ENCODE results near the gene DBNDD2. TPM values are rescaled to one million over a fixed set of nuclear protein-coding genes. Genes with fewer than 3 reads are reported as not detected.

DBNDD2 gene
- total and polyA plus RNA-seq, 2 experiments from 2014 or later: 62.9 to 89.3 TPM

GRCh38 chr20:45459606-45460005, 51.5 kb downstream of the DBNDD2 start:
- Histone ChIP-seq H3K27me3 (peaks cover 3% of the 10 kb centered on the region), H3K27ac (no peak overlapping the region), H3K9me3 (ENCODE audit: low read depth) (no peaks in the 10 kb centered on the region), H3K4me1 (ENCODE audit: low read depth) (no peaks in the 10 kb centered on the region), H3K4me3 (no peak overlapping the region), H3K36me3 (no peaks in the 10 kb centered on the region)
- DNase-seq (ENCODE audit: low read depth in 1 of 2, low spot score in 1 of 2): no peak
- TF ChIP-seq CTCF (IDR thresholded peaks at IDR 0.05; ENCODE audit: low read depth, low read length): peak; percentile 20

Other genes with a start within 250 kb of the DBNDD2 start
- gene PI3, start 233.4 kb upstream of the DBNDD2 start, total RNA-seq: not detected in 2 replicates
- not detected in 2 replicates for gene PI3, start 233.4 kb upstream of the DBNDD2 start, polyA plus RNA-seq
- not detected in 2 replicates for gene SEMG1, start 201.3 kb upstream of the DBNDD2 start, total RNA-seq
- gene SEMG1, start 201.3 kb upstream of the DBNDD2 start, polyA plus RNA-seq: not detected in 2 replicates
- gene SEMG2, start 186.9 kb upstream of the DBNDD2 start, total RNA-seq: not detected in 2 replicates
- not detected in 2 replicates for gene SEMG2, start 186.9 kb upstream of the DBNDD2 start, polyA plus RNA-seq
- not detected in 2 replicates for gene SLPI, start 153.7 kb upstream of the DBNDD2 start, total RNA-seq
- 6.0 TPM in 1 of 2 replicates, not detected in the other for gene SLPI, start 153.7 kb upstream of the DBNDD2 start, polyA plus RNA-seq
- not detected in 2 replicates for gene RBPJL, start 101.4 kb upstream of the DBNDD2 start, total RNA-seq
- gene RBPJL, start 101.4 kb upstream of the DBNDD2 start, polyA plus RNA-seq: not detected in 2 replicates
- gene MATN4, start 100.0 kb upstream of the DBNDD2 start, total RNA-seq: not detected in 2 replicates
- not detected in 2 replicates for gene MATN4, start 100.0 kb upstream of the DBNDD2 start, polyA plus RNA-seq
- gene SDC4, start 59.9 kb upstream of the DBNDD2 start, total RNA-seq: 36.0 and 55.7 TPM in 2 replicates
- 35.4 and 74.4 TPM in 2 replicates for gene SDC4, start 59.9 kb upstream of the DBNDD2 start, polyA plus RNA-seq
- gene SYS1, start 45.1 kb upstream of the DBNDD2 start, total RNA-seq: 24.5 and 28.0 TPM in 2 replicates
- 16.9 and 20.0 TPM in 2 replicates for gene SYS1, start 45.1 kb upstream of the DBNDD2 start, polyA plus RNA-seq
- 0.32 and 0.39 TPM in 2 replicates for gene TP53TG5, start 30.0 kb upstream of the DBNDD2 start, total RNA-seq
- 3.5 and 3.8 TPM in 2 replicates for gene TP53TG5, start 30.0 kb upstream of the DBNDD2 start, polyA plus RNA-seq
- 84.6 and 87.4 TPM in 2 replicates for gene PIGT, start 7.9 kb downstream of the DBNDD2 start, total RNA-seq
- 150 and 156 TPM in 2 replicates for gene PIGT, start 7.9 kb downstream of the DBNDD2 start, polyA plus RNA-seq
- gene WFDC2, start 61.5 kb downstream of the DBNDD2 start, total RNA-seq: 0.95 and 3.0 TPM in 2 replicates
- 7.5 and 8.5 TPM in 2 replicates for gene WFDC2, start 61.5 kb downstream of the DBNDD2 start, polyA plus RNA-seq
- not detected in 2 replicates for gene SPINT3, start 107.3 kb downstream of the DBNDD2 start, total RNA-seq
- gene SPINT3, start 107.3 kb downstream of the DBNDD2 start, polyA plus RNA-seq: not detected in 2 replicates
- not detected in 2 replicates for gene WFDC6, start 131.2 kb downstream of the DBNDD2 start, total RNA-seq
- gene WFDC6, start 131.2 kb downstream of the DBNDD2 start, polyA plus RNA-seq: not detected in 2 replicates
- gene EPPIN, start 139.1 kb downstream of the DBNDD2 start, total RNA-seq: not detected in 2 replicates
- not detected in 2 replicates for gene EPPIN, start 139.1 kb downstream of the DBNDD2 start, polyA plus RNA-seq
- not detected in 2 replicates for gene WFDC8, start 171.0 kb downstream of the DBNDD2 start, total RNA-seq
- not detected in 2 replicates for gene WFDC8, start 171.0 kb downstream of the DBNDD2 start, polyA plus RNA-seq
- not detected in 2 replicates for gene WFDC10A, start 221.4 kb downstream of the DBNDD2 start, total RNA-seq
- gene WFDC10A, start 221.4 kb downstream of the DBNDD2 start, polyA plus RNA-seq: not detected in 2 replicates
- gene WFDC9, start 223.0 kb downstream of the DBNDD2 start, total RNA-seq: not detected in 2 replicates
- not detected in 2 replicates for gene WFDC9, start 223.0 kb downstream of the DBNDD2 start, polyA plus RNA-seq